Bronchus fibroblast of lung (primary cell): ENCODE results near the gene OR51B2. TPM values are rescaled to one million over a fixed set of nuclear protein-coding genes. Genes with fewer than 3 reads are reported as not detected.

Experiments used
- total RNA-seq: library from RNA; depleted of rRNA; stranded (reverse); fragments of >200 nt; gene quantifications from 2 replicates; pipeline ENCODE4 v1.2.3, GENCODE V29; 2015

Gene OR51B2, protein sequence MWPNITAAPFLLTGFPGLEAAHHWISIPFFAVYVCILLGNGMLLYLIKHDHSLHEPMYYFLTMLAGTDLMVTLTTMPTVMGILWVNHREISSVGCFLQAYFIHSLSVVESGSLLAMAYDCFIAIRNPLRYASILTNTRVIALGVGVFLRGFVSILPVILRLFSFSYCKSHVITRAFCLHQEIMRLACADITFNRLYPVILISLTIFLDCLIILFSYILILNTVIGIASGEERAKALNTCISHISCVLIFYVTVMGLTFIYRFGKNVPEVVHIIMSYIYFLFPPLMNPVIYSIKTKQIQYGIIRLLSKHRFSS
- not detected in 2 replicates for total RNA-seq

GRCh38 chr11:5324197-5324596 is at the start of gene OR51B2:
Gene OR51B2, minus strand, starts transcription at chr11:5324297. Its CDS starts 0 bp downstream, at chr11:5324297.

GRCh38 chr11:5351208-5351607 is 27.1 kb upstream of the OR51B2 start, which contains the start of gene OR51B6:
Gene OR51B6, plus strand, starts transcription at chr11:5351508. Its CDS starts 0 bp downstream, at chr11:5351508.

DNA sequence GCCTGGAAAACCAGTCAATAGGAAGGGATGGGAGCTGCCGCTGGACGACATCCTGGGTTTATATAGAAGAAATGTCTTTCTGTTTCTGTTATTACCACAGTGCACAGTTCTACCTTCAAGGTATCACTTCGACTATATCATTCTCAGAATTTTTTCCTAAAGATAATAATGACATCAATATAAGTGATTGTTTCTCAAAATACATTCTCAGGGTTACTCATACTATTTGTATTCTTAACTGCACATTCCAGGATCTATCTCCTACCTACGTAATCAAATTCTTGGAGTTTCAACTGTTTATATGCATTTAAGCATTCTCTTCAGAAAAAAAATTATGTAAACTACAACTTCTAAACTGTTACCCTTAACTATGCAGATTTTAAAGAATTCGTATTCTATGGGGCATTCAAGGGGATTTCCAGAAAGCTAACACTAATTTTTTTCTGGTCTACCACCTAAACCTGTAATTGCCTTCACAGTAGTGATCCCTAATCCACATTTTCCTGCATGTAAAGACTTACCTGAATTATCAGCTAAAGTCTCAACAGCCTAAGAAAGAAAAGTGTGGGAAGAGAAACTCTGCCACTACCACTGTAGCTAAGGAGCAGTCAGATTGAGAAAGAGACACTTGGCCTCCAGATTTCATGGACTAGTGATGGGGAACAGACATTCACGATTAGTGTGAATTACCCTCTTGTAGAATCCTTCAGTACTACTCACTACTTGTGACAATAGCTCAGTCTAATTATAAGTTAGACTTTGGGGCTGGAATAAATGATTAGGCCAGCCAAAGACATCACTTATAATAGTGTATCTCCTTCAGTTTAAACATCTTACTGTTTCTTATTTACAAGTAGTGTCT is 19.6 kb upstream of the OR51B2 start, which contains the start of gene OR51B5:
Gene OR51B5, minus strand, starts transcription at position 51 of the 862 bp plus-strand sequence. Its CDS starts 0 bp downstream, at position 51.

GRCh38 chr11:5301846-5302245 is 22.3 kb downstream of the OR51B2 start, which contains the start of gene OR51B4:
Gene OR51B4, minus strand, starts transcription at chr11:5301946. Its CDS starts 0 bp downstream, at chr11:5301946.

Other genes with a start within 250 kb of the OR51B2 start
- gene OR52A5, start 185.9 kb downstream of the OR51B2 start, total RNA-seq: not detected in 2 replicates
- gene OR52A1, start 169.5 kb downstream of the OR51B2 start, total RNA-seq: not detected in 2 replicates
- not detected in 2 replicates for gene OR51V1, start 123.6 kb downstream of the OR51B2 start, total RNA-seq
- not detected in 2 replicates for gene HBB, start 97.2 kb downstream of the OR51B2 start, total RNA-seq
- not detected in 2 replicates for gene HBD, start 89.8 kb downstream of the OR51B2 start, total RNA-seq
- not detected in 2 replicates for gene HBG1, start 74.4 kb downstream of the OR51B2 start, total RNA-seq
- gene HBG2, start 69.5 kb downstream of the OR51B2 start, total RNA-seq: not detected in 2 replicates
- 0.89 TPM in 1 of 2 replicates, not detected in the other for gene HBE1, start 54.4 kb downstream of the OR51B2 start, total RNA-seq
- not detected in 2 replicates for gene OR51B4, start 22.4 kb downstream of the OR51B2 start, total RNA-seq
- gene OR51B5, start 19.2 kb upstream of the OR51B2 start, total RNA-seq: not detected in 2 replicates
- not detected in 2 replicates for gene OR51B6, start 27.2 kb upstream of the OR51B2 start, total RNA-seq
- not detected in 2 replicates for gene OR51M1, start 59.5 kb upstream of the OR51B2 start, total RNA-seq
- not detected in 2 replicates for gene OR51Q1, start 97.8 kb upstream of the OR51B2 start, total RNA-seq
- gene OR51I1, start 117.2 kb upstream of the OR51B2 start, total RNA-seq: not detected in 2 replicates
- gene OR51I2, start 125.0 kb upstream of the OR51B2 start, total RNA-seq: not detected in 2 replicates
- not detected in 2 replicates for gene OR52D1, start 164.4 kb upstream of the OR51B2 start, total RNA-seq
- gene UBQLN3, start 185.7 kb upstream of the OR51B2 start, total RNA-seq: not detected in 2 replicates
- gene UBQLNL, start 192.4 kb upstream of the OR51B2 start, total RNA-seq: under 0.01 and 0.17 TPM in 2 replicates
- gene OR52H1, start 224.2 kb upstream of the OR51B2 start, total RNA-seq: not detected in 2 replicates